Loucy (cell line): ENCODE data around the gene DRAM2.

Source experiments
- CTCF ChIP-seq: fragments of 200-600 bp; sonication (generic); conservative IDR thresholded peaks from 2 replicates; pipeline ENCODE4 v1.5.1; 2014; ENCODE audit warnings: mild to moderate bottlenecking, antibody characterized with exemption, low read length
- EZH2phosphoT487 ChIP-seq: fragments of 200-600 bp; IDR thresholded peaks from 2 replicates; pipeline ENCODE4 v1.6.1; 2018; ENCODE audit warnings: antibody characterized with exemption, mild to moderate bottlenecking, moderate library complexity, borderline replicate concordance

GRCh38 chr1:111085676-111086075 is 54.2 kb downstream of the DRAM2 start:
- TF ChIP-seq CTCF (no peak), EZH2phosphoT487 (no peak)
